ENCODE results near the gene SP1. TPM values are rescaled to one million over a fixed set of nuclear protein-coding genes. Genes with fewer than 3 reads are reported as not detected.

SP1 gene
- total and polyA plus RNA-seq, 9 of the 15 experiments (the other 6 are each of a cell fraction or from before 2014, with no cell fraction given) = 8.0 to 65.5 (median 41.6) TPM

DNA sequence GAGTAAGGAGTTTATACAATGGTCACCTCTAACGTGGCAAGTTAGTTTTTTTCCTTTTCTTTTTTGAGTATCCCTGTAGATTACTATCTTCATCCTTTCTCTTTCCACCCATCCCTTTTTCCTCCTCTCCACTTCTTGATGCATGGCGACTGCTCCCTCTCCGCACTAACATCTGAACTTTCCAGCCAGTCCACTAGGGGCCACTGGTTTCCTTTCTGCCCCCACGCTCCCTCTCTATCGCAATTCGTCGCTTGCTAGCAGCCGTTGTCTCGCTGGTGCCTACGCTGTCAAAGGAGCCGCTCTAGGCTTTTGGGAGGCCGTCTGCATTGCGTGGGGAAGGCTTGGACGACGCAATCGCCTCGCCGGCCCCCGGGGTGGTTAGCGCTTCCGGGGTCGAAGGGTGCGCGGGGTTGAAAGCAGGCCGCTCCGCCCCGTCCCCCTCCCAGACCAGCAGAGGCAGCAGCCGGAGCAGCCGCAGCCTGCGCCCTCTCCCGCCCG, 71.7 kb downstream of the SP1 start, which contains the start of gene PCBP2 (continued):
- TF ChIP-seq, protein P1, sequence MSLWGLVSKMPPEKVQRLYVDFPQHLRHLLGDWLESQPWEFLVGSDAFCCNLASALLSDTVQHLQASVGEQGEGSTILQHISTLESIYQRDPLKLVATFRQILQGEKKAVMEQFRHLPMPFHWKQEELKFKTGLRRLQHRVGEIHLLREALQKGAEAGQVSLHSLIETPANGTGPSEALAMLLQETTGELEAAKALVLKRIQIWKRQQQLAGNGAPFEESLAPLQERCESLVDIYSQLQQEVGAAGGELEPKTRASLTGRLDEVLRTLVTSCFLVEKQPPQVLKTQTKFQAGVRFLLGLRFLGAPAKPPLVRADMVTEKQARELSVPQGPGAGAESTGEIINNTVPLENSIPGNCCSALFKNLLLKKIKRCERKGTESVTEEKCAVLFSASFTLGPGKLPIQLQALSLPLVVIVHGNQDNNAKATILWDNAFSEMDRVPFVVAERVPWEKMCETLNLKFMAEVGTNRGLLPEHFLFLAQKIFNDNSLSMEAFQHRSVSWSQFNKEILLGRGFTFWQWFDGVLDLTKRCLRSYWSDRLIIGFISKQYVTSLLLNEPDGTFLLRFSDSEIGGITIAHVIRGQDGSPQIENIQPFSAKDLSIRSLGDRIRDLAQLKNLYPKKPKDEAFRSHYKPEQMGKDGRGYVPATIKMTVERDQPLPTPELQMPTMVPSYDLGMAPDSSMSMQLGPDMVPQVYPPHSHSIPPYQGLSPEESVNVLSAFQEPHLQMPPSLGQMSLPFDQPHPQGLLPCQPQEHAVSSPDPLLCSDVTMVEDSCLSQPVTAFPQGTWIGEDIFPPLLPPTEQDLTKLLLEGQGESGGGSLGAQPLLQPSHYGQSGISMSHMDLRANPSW (CRISPR knock-in tag; IDR thresholded peaks at IDR 0.05) = no peak
- TF ChIP-seq, protein P2, sequence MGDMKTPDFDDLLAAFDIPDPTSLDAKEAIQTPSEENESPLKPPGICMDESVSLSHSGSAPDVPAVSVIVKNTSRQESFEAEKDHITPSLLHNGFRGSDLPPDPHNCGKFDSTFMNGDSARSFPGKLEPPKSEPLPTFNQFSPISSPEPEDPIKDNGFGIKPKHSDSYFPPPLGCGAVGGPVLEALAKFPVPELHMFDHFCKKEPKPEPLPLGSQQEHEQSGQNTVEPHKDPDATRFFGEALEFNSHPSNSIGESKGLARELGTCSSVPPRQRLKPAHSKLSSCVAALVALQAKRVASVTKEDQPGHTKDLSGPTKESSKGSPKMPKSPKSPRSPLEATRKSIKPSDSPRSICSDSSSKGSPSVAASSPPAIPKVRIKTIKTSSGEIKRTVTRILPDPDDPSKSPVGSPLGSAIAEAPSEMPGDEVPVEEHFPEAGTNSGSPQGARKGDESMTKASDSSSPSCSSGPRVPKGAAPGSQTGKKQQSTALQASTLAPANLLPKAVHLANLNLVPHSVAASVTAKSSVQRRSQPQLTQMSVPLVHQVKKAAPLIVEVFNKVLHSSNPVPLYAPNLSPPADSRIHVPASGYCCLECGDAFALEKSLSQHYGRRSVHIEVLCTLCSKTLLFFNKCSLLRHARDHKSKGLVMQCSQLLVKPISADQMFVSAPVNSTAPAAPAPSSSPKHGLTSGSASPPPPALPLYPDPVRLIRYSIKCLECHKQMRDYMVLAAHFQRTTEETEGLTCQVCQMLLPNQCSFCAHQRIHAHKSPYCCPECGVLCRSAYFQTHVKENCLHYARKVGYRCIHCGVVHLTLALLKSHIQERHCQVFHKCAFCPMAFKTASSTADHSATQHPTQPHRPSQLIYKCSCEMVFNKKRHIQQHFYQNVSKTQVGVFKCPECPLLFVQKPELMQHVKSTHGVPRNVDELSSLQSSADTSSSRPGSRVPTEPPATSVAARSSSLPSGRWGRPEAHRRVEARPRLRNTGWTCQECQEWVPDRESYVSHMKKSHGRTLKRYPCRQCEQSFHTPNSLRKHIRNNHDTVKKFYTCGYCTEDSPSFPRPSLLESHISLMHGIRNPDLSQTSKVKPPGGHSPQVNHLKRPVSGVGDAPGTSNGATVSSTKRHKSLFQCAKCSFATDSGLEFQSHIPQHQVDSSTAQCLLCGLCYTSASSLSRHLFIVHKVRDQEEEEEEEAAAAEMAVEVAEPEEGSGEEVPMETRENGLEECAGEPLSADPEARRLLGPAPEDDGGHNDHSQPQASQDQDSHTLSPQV (IDR thresholded peaks at IDR 0.05) = no peak
- TF ChIP-seq, protein P3, sequence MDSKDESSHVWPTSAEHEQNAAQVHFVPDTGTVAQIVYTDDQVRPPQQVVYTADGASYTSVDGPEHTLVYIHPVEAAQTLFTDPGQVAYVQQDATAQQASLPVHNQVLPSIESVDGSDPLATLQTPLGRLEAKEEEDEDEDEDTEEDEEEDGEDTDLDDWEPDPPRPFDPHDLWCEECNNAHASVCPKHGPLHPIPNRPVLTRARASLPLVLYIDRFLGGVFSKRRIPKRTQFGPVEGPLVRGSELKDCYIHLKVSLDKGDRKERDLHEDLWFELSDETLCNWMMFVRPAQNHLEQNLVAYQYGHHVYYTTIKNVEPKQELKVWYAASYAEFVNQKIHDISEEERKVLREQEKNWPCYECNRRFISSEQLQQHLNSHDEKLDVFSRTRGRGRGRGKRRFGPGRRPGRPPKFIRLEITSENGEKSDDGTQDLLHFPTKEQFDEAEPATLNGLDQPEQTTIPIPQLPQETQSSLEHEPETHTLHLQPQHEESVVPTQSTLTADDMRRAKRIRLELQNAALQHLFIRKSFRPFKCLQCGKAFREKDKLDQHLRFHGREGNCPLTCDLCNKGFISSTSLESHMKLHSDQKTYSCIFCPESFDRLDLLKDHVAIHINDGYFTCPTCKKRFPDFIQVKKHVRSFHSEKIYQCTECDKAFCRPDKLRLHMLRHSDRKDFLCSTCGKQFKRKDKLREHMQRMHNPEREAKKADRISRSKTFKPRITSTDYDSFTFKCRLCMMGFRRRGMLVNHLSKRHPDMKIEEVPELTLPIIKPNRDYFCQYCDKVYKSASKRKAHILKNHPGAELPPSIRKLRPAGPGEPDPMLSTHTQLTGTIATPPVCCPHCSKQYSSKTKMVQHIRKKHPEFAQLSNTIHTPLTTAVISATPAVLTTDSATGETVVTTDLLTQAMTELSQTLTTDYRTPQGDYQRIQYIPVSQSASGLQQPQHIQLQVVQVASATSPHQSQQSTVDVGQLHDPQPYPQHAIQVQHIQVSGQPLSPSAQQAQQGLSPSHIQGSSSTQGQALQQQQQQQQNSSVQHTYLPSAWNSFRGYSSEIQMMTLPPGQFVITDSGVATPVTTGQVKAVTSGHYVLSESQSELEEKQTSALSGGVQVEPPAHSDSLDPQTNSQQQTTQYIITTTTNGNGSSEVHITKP (IDR thresholded peaks at IDR 0.05; ENCODE audit: partially characterized antibody) = peak; percentile 72
- TF ChIP-seq MAFK (IDR thresholded peaks at IDR 0.05; ENCODE audit: low read length) = peak; percentile 43; the same call in 1 of the 2 replicates
- TF ChIP-seq, protein P4, sequence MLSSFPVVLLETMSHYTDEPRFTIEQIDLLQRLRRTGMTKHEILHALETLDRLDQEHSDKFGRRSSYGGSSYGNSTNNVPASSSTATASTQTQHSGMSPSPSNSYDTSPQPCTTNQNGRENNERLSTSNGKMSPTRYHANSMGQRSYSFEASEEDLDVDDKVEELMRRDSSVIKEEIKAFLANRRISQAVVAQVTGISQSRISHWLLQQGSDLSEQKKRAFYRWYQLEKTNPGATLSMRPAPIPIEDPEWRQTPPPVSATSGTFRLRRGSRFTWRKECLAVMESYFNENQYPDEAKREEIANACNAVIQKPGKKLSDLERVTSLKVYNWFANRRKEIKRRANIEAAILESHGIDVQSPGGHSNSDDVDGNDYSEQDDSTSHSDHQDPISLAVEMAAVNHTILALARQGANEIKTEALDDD (IDR thresholded peaks at IDR 0.05) = no peak
- TF ChIP-seq, protein P5, sequence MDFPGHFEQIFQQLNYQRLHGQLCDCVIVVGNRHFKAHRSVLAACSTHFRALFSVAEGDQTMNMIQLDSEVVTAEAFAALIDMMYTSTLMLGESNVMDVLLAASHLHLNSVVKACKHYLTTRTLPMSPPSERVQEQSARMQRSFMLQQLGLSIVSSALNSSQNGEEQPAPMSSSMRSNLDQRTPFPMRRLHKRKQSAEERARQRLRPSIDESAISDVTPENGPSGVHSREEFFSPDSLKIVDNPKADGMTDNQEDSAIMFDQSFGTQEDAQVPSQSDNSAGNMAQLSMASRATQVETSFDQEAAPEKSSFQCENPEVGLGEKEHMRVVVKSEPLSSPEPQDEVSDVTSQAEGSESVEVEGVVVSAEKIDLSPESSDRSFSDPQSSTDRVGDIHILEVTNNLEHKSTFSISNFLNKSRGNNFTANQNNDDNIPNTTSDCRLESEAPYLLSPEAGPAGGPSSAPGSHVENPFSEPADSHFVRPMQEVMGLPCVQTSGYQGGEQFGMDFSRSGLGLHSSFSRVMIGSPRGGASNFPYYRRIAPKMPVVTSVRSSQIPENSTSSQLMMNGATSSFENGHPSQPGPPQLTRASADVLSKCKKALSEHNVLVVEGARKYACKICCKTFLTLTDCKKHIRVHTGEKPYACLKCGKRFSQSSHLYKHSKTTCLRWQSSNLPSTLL (IDR thresholded peaks at IDR 0.05) = no peak
- TF ChIP-seq, protein P6, sequence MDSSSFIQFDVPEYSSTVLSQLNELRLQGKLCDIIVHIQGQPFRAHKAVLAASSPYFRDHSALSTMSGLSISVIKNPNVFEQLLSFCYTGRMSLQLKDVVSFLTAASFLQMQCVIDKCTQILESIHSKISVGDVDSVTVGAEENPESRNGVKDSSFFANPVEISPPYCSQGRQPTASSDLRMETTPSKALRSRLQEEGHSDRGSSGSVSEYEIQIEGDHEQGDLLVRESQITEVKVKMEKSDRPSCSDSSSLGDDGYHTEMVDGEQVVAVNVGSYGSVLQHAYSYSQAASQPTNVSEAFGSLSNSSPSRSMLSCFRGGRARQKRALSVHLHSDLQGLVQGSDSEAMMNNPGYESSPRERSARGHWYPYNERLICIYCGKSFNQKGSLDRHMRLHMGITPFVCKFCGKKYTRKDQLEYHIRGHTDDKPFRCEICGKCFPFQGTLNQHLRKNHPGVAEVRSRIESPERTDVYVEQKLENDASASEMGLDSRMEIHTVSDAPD (CRISPR knock-in tag; IDR thresholded peaks at IDR 0.05) = no peak
- TF ChIP-seq, protein P7, sequence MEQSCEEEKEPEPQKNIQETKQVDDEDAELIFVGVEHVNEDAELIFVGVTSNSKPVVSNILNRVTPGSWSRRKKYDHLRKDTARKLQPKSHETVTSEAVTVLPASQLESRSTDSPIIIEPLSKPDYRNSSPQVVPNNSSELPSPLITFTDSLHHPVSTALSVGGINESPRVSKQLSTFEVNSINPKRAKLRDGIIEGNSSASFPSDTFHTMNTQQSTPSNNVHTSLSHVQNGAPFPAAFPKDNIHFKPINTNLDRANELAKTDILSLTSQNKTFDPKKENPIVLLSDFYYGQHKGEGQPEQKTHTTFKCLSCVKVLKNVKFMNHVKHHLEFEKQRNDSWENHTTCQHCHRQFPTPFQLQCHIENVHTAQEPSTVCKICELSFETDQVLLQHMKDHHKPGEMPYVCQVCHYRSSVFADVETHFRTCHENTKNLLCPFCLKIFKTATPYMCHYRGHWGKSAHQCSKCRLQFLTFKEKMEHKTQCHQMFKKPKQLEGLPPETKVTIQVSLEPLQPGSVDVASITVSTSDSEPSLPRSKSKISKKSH (CRISPR knock-in tag; IDR thresholded peaks at IDR 0.05) = no peak
- no peak for TF ChIP-seq SRSF7 (optimal IDR thresholded peaks at IDR 0.05; ENCODE audit: low read depth, low read length)
- no peak for TF ChIP-seq FOXA1 (IDR thresholded peaks at IDR 0.05; ENCODE audit: borderline replicate concordance)
